Upper lobe of right lung (tissue), 1 donor: ENCODE results near the gene FRMD8. TPM values are rescaled to one million over a fixed set of nuclear protein-coding genes. Genes with fewer than 3 reads are reported as not detected.

Experiments used
- ATAC-seq: fragments of 200-7000 bp; cut with Tn5 transposase; one replicate; pipeline ENCODE4 v1.9.1; 2020; ENCODE audit warnings: mild to moderate bottlenecking, moderate library complexity
- DNase-seq: peaks from one replicate; pipeline ENCODE4 v3.0.0-alpha.2; 2020
- H3K27ac ChIP-seq: fragments of 200-600 bp; one replicate; pipeline ENCODE4 v1.8.0; 2022
- H3K27me3 ChIP-seq: fragments of 200-600 bp; one replicate; pipeline ENCODE4 v1.8.0; 2022; ENCODE audit warnings: mild to moderate bottlenecking
- H3K36me3 ChIP-seq: fragments of 200-600 bp; one replicate; pipeline ENCODE4 v1.8.0; 2022
- H3K4me1 ChIP-seq: fragments of 200-600 bp; one replicate; pipeline ENCODE4 v1.8.0; 2022
- H3K4me3 ChIP-seq: fragments of 200-600 bp; one replicate; pipeline ENCODE4 v1.8.0; 2022; ENCODE audit warnings: mild to moderate bottlenecking
- H3K9me3 ChIP-seq: fragments of 200-600 bp; one replicate; pipeline ENCODE4 v1.8.0; 2022
- CTCF ChIP-seq: fragments of 200-600 bp; IDR thresholded peaks from one replicate; pipeline ENCODE4 v1.8.0; 2022; ENCODE audit warnings: antibody characterized with exemption
- intact Hi-C: fragments of 100-400 bp; cut with DNase I; formaldehyde crosslinking; loops from one replicate; pipeline ENCODE4 v1.11.0; 2022
- total RNA-seq: library from RNA; stranded (reverse); fragmentation: NEBNext Ultra II Directional; extraction: Animal tissue kit (Norgen Biotek cat#: 25700); gene quantifications from one replicate; pipeline ENCODE4 v1.2.1, GENCODE V29; 2021
- donor health status: DM: no; HTN: yes; CAD: no; lungs with severe emphysema.

FRMD8 gene
- total RNA-seq, 1 donor from 2014 or later, result 37.1 TPM

GRCh38 chr11:65434057-65434666 is 47.7 kb downstream of the FRMD8 start:
- peaks cover 71% of the 10 kb centered on the region for H3K36me3 ChIP-seq

GRCh38 chr11:65434667-65435410 is 48.4 kb downstream of the FRMD8 start:
- intact Hi-C loops, result no loop called here
- DNase-seq (no peak), ATAC-seq (no peak)
- Histone ChIP-seq H3K9me3 (no peaks in the 10 kb centered on the region), H3K27ac (no peak overlapping the region), H3K4me1 (peaks cover 75% of the 10 kb centered on the region), H3K27me3 (no peaks in the 10 kb centered on the region), H3K4me3 (no peak overlapping the region), H3K36me3 (peaks cover 75% of the 10 kb centered on the region)
- no peak for TF ChIP-seq CTCF

More at GRCh38 chr11:65434057-65434666, 47.7 kb downstream of the FRMD8 start:
- no peaks in the 10 kb centered on the region for H3K9me3 ChIP-seq
- H3K4me3 ChIP-seq, result no peak overlapping the region
- H3K27ac ChIP-seq, result no peak overlapping the region
- intact Hi-C loops, result no loop called here
- DNase-seq (no peak), ATAC-seq (no peak)
- H3K4me1 ChIP-seq, result peaks cover 69% of the 10 kb centered on the region
- no peaks in the 10 kb centered on the region for H3K27me3 ChIP-seq
- TF ChIP-seq CTCF, result no peak

GRCh38 chr11:65435411-65435931 is 49.0 kb downstream of the FRMD8 start:
- H3K27ac ChIP-seq, result no peak overlapping the region
- peaks cover 77% of the 10 kb centered on the region for H3K4me1 ChIP-seq
- H3K4me3 ChIP-seq, result peak overlapping the region; percentile 6
- H3K36me3 ChIP-seq, result peaks cover 80% of the 10 kb centered on the region
- DNase-seq (peak; percentile 37), ATAC-seq (no peak)
- no peaks in the 10 kb centered on the region for H3K9me3 ChIP-seq
- intact Hi-C loops, result no loop called here
- no peaks in the 10 kb centered on the region for H3K27me3 ChIP-seq
- TF ChIP-seq CTCF, result no peak

GRCh38 chr11:65435981-65436411 is 49.6 kb downstream of the FRMD8 start:
- Histone ChIP-seq H3K27ac (no peak overlapping the region), H3K4me1 (peaks cover 74% of the 10 kb centered on the region), H3K36me3 (peaks cover 80% of the 10 kb centered on the region), H3K27me3 (no peaks in the 10 kb centered on the region), H3K4me3 (peak overlapping the region; percentile 6), H3K9me3 (no peaks in the 10 kb centered on the region)
- ATAC-seq (peak; percentile 45), DNase-seq (peak; percentile 70)
- TF ChIP-seq CTCF, result no peak
- intact Hi-C loops, result no loop called here

GRCh38 chr11:65436412-65437032 is 50.1 kb downstream of the FRMD8 start:
- H3K9me3 ChIP-seq, result no peaks in the 10 kb centered on the region
- no peaks in the 10 kb centered on the region for H3K27me3 ChIP-seq
- intact Hi-C loops, result no loop called here
- peak; percentile 34 for DNase-seq
- peaks cover 73% of the 10 kb centered on the region for H3K4me1 ChIP-seq
- no peak for TF ChIP-seq CTCF
- no peak overlapping the region for H3K27ac ChIP-seq
- H3K4me3 ChIP-seq, result peak overlapping the region; percentile 6
- peaks cover 80% of the 10 kb centered on the region for H3K36me3 ChIP-seq
- peak; percentile 7 for ATAC-seq
